HG02938 (cell line): Measurements from ENCODE around the gene BCKDHB.

Experiments
- ATAC-seq: cut with Tn5 transposase; IDR thresholded peaks from one replicate; pipeline ENCODE4 v1.9.1; 2021; ENCODE audit warnings: mild to moderate bottlenecking, moderate library complexity; ENCODE audit not compliant: unreplicated experiment

BCKDHB gene

DNA sequence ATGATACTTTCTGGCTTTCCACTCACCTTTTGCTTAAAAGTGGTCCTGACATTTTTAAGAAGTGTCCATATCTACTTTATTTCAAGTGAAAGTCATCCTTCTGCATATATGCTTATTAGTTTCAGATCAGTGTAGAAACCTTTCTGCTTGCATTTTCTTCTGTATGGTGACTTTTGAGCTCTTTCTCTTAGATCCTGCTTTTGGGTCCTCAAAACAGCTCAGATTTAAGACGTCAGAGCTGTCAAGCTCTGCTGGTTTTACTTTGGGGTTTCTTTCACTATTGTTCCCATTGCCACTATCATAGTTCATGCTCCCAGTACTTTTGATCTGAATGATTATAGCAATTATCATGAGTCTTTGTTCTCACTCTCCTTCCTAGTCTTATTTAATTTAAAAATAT, 41.7 kb downstream of the BCKDHB start:
- peak; percentile 41 for ATAC-seq

DNA sequence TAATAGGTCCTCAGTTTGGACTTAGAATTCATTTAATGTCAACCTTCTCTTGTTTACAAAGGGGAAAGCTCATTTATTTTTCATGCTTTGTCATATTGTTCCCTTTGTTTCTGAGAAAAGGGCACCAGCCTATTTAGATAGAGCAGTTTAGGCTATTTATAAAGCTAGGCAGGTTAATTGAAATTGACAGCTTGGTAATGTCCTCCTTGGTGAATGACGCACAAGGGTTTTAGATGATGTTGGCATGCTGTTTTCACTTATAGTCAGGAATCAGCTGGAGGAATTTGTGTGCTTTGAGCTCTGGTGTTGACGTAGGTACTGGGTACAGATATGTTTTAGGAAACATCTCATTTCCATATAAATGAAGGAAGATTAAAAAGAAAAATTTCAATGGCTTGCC, 45.2 kb downstream of the BCKDHB start:
- no peak for ATAC-seq

DNA sequence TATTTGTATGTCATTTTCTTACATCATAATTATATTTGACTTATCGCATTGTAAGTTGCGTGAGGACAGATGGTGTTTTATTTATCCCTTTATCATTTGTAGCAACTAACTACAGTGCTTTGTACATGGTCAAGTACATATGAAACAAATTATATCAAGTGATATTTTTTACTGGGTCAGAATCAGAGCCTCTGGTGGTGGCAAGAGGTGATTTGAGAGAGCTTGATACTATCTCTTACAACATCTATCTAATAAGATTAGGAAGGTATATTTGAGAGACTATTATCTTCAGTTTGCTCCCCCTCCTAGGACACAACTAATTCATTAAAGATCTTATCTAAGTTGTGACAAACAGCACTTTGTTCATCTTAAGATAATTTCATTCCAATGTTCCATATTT, 47.7 kb downstream of the BCKDHB start:
- ATAC-seq, result no peak

DNA sequence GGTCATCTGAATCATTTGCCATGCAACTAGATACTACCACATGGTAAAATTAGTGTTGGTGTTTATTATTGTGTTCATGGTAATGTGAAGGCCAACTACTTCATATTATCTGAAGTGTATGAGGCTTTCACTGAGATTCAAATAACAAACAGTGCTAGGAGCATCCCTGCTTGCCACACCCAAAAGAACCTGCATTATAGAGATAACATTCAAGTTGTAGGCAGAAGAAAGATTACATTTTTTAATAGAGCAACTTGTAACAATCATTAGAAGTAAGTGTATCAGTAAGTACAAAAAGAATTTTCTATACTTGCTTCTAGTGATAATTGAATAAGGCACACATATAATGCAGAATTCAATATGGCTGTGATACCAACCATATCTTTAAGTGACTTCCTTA, 49.8 kb downstream of the BCKDHB start:
- ATAC-seq, result no peak

DNA sequence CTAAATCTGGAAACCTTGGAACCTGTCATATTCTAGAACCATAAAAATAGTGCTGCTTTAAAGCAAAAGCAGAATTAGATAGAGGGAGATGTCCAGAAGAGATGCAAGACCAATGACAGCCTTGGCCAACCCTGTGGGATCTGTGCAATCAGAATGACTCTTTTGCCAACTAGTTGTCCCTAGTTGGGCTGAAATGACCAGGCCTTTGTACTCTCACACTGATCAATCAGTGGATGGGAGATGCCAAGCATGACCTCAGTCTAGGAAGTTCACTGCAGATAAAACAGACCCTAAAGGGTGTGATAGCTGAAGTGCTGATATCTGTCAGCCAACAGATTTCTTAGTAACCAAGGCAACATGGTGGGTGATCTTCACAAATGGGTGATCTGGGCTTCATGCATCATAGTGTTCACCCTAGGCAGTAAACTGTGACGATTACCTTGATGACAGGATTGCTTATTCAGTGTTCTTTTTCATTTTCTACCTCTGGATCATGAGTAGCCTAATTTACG, 52.1 kb downstream of the BCKDHB start:
- no peak for ATAC-seq

DNA sequence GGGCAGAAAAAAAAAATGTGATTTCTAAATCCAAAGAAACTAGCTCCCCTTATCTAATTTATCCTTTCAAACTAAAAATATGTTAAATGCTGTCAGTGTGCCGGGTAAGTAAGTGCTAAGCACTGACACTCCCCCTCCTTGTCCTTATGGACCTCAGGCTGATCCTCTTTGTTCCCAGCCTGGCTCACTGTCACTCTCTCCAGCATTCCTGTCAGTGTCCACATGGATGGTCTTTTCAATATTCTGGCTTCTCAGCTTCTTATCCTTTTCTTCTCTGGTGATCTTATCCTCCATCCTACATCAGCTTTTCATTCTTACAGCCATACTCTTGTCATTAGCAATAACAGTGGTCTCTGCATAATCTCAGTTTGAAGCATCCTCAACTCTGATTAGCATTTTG, 55.0 kb downstream of the BCKDHB start:
- no peak for ATAC-seq

DNA sequence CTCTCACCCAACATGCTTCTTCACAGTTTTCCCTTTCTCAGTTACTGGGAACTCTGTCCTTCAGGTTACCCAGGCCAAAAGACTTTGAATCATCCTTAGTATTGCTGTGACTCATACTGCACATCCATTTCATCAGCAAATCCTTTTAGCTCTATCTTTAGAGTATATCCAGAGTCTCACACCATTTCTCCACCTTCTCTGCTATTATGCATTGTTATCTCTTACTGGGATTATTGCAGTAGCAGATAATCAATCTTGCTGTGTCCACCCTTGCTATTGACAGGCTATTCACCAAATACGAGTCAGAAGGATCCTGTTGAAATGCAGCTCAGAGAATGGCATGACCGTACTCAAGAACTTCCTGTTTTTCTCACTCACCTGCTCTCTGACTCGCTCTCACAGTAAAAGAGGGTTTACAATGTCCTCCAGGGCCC, 57.3 kb downstream of the BCKDHB start:
- ATAC-seq, result peak; percentile 69

DNA sequence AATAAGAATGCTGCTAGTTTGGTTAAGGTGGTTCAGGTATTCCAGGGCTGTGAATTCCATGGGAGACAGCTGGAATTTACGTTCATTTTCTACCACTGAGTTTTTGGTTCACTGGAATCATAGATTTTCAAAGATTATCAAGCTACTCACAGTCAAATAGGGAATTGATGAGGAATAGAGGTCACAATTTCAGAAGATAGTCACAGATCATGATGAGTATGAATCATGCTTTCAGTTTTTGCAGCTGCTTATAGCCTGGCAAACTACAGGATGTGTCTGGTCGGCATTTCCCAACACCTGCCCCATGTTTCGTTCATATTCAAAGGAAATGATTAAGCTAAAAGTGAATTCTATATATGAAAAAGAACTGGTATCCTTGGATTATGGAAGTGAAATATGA, 58.7 kb downstream of the BCKDHB start:
- peak; percentile 93 for ATAC-seq

DNA sequence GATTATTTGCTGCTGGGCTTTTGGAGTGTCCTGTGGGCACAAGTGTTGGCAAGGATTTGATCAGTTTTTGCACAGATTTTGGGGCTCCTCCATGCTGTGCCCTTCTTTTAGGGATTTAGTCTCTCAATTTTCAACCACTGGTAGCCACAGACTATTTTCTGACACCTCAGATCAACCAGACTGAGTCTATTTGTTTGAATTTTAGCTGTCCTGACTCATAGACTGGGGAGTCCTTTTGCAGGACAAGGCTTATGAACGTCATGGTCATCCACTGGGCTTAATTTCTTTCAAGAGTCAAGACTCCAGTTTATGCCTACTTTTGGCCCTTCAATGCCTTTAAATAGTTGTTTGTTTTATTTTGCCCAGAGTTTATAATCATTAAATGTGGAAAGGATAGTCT, 59.3 kb downstream of the BCKDHB start:
- no peak for ATAC-seq

DNA sequence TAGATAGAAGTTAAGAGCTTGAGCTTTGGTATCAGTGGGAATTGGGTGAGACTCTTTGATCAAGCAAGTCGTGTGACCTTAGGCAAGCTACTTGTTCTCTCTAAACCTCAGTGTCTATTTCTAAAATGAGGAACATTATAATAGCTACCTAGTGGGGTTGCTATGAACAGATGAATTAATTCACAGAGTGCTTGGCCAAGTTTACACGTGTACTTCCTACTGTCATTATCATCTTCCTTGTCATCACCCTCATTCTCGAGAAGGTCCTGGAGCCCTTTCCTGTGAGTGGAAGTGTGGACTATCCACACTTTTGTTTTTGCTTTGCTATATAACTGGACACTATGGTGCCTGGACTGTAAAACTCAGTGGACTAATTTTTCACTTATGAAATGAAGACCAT, 64.0 kb downstream of the BCKDHB start:
- no peak for ATAC-seq

DNA sequence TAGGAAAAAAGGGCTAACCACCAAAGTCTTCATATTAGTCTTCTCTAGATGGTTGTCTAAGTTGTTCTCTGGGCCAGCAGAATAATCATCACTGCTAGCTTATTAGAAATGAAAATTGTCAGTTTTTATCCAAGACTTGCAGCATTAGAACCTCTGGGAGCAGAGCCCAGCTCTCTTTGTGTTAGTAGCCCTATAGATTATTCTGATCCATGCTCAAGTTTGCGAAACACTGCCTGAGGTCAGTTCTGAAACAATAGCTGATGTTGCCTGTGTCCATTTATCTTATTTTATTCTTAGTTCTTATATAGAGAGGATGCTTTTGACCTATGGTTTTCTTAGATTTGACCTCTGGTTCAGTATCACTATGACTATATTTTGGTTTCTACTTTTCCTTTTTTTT, 66.9 kb downstream of the BCKDHB start:
- ATAC-seq, result no peak

DNA sequence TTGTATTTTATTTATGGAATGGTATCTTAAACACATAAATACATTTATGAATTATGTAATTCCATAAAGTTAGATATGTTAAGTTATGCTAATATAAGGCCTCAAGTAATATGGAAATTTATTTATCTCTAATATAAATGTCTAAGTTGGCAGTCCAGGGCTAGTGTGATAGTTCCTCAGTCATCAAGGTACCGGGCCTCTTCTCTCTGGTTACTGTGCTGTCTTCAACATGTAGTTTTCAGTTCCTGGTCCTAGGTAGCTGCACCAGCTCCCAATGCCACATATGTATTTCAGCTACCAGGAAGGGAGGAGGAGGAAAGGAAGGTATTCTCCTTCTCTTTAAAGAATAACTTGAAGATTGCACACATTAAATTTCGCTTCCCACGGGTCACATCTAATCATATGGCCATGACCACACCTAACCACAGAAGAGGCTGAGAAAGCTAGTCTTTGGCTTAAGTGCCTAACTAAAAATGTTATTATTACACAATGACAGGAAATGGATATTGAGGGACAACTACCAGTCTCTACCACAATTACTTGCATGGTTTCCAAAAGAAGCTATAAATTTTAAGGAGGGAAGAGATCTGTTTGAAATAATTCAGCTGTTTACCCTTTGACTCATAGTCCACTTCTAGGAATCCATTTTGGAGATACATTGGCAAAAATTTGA, 68.6 kb downstream of the BCKDHB start:
- ATAC-seq, result peak; percentile 73

DNA sequence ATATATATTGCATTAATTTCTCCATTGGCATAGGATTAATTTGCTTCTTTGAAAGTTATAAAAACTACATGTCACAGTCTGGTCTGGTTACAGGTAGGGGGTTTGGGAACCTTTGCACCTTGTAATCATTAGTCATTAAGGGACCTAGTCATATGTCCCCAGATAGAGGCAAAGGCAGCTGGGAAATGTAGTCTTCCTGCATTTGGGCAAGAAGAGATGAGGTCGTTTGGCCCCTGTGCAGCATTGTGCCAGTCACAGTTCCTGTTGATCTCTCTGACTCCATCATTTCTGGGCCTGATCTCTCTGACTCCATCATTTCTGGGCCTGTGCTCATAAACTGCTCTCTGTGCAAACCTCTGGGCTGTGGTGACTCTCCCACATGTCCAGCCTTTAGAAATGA, 73.2 kb downstream of the BCKDHB start:
- ATAC-seq, result no peak

DNA sequence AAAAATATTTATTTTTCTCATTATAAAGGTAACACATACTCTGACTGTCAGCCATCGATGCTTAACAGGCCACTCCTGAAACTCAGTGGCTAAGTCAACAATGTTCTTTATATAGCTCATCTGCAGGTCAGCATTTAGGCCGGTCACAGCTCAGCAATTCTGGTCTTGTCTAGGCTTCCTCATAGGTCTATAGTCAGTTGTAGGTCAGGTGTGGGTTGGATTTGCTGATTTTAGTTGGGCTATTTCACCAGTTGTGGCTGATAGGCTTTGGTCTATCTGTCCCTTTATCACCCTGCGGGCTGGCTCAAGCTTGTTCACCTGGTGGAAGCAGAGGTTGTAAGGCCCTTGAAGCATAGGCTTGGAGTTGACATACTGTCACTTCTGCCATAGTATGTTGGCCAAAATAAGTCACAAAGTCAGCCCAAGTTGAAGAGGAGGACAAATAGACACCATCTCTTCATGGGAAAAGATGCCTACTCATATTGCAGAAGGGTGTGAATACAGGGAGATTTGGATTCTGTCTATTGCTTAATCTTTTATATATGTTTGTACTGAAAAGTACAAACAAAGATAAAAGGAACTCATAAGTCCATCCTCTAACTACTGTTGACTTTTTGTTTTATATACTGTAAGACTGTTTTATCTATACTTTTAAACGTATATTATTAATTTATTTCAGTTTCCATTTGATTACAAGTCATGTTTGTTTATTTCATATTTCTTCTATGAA, 75.0 kb downstream of the BCKDHB start:
- peak; percentile 65 for ATAC-seq

DNA sequence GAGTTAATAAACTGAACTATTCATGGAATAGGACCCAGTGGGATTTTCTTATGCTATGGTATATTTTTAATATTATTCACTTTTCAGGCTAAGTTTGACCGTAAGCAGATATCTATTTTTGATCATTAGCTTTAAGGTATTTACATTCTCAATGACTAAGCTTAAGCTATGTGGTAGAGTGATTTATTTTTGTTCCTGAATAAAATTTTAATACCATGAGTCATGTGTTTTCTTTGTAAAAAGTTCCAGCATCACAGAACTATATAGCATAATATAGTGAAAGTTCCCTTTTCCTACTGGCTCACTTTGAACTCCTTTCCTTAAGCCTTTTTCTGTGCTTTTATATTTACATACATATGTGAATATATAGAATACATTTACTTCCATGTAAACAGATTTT, 75.8 kb downstream of the BCKDHB start:
- no peak for ATAC-seq

DNA sequence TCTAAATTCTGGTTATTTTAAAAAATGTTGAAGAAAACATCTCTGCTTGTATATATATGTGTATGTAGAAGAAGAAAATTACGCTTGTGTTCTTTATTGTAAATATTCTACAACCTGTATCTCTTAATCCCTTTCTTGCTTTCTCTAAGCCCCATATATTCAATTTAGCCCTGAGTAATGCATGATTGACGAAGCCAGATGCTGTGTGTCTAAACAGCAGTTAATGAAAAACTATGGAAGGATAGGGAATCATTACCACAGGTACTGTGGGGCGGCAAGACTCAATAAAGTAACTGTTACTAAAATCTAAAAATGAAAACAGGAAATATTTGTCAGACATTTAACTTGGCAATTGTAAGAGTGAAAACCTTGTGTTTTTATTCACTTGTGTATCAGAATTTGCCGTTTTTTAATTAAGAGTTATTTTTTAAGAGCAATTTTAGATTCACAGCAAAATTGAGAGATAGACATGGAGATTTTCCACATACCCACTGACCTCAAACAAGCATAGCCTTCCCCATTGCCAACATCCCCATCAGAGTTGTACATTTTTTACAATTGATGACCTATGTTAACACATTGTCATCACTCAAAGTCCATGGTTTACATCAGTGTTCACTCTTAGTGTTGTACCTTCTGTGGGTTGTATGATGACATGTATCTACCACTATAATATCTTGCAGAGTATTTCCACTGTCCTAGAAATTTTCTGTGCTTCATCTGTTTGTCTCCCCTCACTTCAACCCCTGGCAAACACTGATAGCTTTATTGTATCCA, 76.7 kb downstream of the BCKDHB start:
- ATAC-seq, result no peak

DNA sequence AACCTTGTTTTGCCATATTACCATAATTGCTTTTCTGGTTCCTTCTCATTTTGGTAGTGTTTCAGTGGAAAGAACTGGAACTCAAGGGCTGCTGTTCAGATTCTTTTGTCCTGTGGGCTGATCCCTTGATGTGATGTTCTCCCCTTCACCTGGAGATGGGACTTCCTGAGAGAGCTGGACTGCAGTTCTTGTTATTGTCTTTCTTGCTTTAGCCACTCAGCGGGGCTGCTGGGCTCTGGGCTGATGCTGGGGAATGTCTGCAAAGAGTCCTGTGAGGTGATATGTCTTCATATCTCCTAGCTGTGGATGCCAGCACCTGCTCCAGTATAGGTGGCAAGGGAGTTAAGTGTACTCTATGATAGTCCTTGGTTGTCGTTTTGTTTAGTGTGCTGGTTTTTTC, 79.0 kb downstream of the BCKDHB start:
- ATAC-seq, result no peak

DNA sequence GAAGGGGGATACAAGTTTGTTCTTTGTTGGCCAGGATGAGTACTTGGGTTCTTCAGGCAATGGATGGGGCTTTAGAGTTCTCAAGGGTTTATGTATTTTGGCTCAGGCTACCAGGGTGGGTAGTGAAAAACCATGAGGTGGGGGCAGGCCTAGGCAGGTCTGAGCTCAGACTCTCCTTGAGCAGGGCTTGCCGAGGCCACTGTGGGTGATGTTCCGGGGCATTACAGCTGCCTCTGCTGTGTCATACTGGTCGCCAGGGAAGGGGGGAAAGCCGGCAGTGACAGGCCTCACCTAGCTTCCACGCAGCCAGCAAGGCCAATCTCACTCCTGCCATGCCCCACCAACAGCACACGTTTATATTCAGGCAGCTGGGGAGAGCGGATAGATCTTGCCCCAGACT, 79.6 kb downstream of the BCKDHB start:
- ATAC-seq, result no peak

DNA sequence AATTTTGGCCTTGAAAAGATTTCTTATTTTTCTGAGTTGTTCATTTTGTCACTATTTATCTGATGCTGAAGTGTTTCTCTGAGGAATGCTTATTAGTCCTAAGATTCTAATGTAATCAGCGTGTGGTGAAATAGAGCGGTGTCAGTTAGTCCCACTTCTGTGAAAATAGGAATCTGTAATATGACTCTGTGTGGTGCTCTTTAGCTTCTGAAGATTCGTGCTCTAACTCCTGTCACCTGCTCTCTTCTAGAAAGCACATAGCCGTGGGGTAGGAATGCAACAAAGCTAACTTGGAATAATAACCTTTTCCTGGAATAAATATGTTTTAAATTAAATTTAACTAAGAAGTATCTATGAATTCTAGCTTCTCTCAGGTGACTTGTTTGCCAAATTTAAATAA, 90.4 kb downstream of the BCKDHB start:
- no peak for ATAC-seq

DNA sequence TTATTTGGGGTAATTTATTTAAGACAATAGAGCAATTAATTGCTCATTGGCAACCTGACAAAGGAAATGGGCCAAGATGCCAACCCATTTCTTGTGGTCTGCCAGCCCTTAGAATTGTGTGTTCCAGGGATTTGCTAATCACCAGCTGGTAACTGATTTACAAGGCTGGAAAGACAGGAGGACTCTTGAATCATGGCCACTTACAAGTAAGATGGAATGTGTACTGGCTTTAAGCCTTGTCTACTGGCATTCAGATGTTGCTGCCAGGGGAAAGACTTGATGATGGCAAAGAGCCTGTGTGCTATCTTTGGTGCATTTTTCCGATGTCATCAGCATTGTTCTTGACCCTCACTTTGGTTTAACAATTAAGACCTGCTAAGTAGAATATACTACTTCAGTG, 91.0 kb downstream of the BCKDHB start:
- no peak for ATAC-seq

DNA sequence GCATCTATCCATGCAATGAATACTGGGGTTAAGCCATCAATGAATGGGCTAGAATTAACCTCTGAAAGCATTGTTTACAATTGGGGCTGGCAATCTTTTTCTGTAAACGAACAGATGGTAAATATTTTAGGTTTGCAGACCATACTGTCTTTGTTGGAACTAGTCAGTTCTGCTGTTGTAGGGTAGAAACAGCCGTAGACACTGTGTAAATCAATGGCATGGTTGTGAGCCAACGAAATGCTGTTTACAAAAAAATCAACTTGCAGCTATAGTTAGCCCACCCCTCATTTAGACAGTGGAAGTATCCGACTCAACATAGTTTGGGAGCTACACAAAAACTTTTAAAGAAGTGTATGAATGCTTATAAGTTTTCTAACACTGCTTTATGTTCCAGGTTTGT, 91.5 kb downstream of the BCKDHB start:
- no peak for ATAC-seq

DNA sequence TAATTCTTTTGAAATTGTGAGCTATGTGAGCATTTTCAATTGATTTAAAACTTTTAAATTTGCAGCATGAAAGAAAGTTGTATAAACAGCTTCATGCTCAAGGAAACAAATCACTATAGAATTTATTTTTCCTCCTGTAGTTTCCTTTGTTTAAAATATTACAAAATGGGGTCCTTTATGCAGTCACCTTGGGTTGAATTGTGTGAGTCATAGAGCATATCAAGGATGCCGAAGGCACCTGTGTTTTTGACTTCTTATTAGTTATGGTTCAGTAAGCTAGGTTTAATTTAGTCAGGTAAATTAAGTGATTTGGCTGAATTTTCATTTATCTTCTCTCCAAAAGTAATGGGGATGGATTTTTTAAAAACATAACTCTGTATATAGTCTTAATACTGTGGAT, 96.8 kb downstream of the BCKDHB start:
- ATAC-seq, result no peak
